Non-pigmented ciliary epithelial cell (primary cell): ENCODE results near the gene PRPF6.

Experiments
- DNase-seq: peaks from one replicate; pipeline ENCODE4 v3.0.0-alpha.2; 2010; ENCODE audit warnings: low read depth

PRPF6 gene

GRCh38 chr20:64035933-64036345 is 55.0 kb downstream of the PRPF6 start, which contains the start of gene C20orf204:
TSS of gene C20orf204 (plus strand) at chr20:64036182. CDS start at chr20:64036324, 142 bp downstream.
- no peak for DNase-seq

GRCh38 chr20:64036346-64037198 is 55.6 kb downstream of the PRPF6 start:
- DNase-seq, result no peak

- no peak for DNase-seq
Observed at GRCh38 chr20:64037199-64037497, 56.2 kb downstream of the PRPF6 start.

DNA sequence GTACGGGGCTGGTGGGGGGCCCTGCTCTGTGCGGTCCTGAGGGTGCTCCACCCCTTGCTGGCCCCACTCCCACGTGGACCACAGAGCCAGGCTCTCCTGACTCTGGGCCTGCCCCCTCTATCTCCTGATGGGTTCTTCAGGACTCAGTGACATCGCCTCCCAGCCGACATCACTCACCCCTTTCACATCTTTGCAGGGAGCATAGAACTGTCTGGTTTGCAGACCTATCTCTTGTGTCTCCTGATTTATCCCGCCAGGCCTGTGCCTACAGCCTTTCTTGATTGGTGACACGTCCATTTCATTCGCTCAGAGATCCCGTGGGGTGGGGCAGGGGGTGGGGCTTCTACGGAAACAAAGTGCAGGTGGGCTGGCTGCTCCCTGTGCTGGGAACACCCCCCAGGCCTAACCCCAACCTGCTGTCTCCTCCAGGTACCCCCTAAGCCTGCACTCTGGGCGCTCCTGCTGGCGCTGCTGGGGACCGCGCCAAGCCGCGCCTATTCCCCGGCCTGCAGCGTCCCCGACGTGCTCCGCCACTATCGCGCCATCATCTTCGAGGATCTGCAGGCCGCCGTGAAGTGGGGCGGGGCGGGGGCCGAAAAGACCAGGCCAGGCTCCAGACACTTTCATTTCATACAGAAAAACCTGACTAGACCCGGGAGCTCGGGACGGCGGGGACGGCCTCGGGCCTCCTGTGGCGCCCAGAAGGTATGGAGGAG is 56.7 kb downstream of the PRPF6 start:
- no peak for DNase-seq

DNA sequence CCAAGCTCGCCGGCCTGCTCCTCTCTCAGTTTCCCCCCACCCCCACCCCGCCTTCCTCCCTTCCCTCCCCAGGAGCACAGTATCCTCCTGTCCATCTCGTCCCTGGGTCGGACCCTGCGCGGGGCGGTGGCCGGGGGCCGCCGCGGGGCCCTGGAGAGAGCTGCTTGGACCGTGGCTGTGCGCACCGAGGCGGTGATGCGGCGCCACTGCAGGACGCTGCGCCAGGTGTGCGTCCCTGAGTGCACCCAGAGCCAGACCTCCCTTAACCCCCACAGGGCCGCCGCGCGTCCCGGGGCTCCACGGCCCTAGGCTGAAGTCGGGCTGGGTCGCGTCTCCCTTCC is 57.3 kb downstream of the PRPF6 start:
- no peak for DNase-seq

DNA sequence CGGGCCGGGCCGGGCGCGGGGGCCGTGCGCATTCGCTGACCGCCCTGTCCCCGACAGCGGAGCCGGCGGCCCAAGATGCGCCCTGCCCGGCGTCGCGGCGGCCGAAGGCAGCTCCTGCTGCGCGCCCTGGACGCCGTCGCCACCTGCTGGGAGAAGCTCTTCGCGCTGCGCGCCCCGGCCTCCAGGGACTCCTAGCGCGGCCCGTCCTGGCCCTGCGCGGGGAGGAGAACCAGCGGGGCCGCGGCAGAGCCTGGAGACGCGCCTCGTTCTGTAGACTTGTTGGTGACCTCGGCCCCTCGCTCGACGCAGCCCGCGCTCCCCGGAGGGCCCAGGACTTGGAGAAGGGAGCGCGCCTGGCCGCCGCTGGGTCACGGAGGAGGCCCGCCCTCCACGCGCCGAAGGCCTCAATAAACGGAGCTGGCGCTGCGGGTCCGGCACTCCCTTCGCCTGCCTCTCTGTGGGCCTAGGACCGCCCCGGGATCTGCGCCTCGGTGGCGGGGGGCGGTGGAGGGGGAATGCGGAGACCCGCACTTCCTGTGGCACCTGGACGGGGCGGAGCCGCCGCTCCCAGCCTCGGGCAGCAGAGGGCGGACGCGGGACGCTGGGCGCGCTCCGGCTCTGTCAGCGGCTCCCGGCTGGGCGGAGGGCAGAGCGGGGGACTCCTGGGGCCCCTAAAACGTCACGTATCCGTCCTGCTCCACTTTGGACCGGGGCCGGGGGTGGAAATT is 57.8 kb downstream of the PRPF6 start:
- DNase-seq, result no peak

DNA sequence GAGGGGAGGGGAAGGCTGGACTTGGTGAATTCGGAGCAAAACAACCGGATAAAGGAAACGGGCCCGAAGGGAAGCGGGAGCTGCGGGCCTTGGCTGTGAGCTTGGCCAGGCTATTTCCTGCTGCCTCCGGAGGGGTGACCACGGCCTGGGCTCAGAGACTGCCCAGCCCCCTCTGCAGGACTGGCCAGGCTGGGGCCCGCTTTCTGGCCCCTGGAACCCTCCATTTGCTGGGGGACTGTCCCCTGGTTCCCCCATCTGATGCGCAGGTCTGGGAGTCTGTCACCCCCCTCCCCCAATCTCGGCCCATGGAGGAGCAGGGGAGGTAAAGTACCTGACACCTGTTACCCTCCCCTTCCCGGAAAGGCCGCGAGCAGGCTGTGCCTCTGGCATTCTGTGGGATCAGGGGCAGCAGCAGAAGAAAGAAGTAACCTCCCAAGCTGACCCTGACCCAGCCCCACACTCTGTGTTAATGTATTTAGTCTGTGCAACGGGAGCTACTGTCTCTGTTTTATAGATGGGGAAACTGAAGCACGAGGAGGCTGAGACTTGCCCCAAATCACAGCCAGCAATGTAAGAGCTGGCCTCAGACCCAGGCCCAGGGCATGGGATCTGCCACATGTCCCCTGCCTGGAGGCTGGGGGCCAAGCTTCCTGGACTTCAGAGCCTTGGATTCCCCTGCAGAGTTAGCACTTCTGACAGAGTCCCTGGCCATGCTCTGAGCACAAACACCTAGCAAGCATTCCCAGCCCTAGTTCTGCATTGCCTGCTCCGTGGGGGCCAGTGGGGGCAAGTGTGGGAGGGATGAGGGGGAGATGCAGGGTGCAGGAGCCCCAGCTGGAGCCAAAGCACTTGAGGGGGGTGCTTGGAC is 58.6 kb downstream of the PRPF6 start:
- DNase-seq, result no peak

GRCh38 chr20:64040231-64041039 is 59.5 kb downstream of the PRPF6 start:
- DNase-seq, result no peak

- no peak for DNase-seq
Observed at GRCh38 chr20:64041040-64041780, 60.3 kb downstream of the PRPF6 start.

GRCh38 chr20:64041781-64042053 is 60.8 kb downstream of the PRPF6 start:
- no peak for DNase-seq

GRCh38 chr20:64042054-64042781 is 61.3 kb downstream of the PRPF6 start:
- no peak for DNase-seq

DNA sequence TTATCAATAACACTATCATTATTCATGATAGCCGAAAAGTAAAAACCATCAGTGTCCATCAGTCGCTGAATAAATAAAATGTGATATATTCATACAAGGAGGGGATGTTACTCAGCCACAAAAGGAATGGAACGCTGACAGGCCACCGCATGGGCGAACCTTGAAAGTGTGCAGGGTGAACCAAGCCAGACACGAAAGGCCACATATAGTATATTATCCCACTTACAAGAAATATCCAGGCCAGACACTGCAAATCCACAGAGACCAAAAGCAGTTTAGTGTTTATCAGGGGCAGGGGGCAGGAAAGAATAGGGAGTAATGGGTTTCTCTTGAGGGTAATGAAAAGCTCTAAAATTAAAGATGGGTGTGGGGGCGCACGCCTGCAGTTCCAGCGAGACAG is 62.8 kb downstream of the PRPF6 start:
- no peak for DNase-seq

DNA sequence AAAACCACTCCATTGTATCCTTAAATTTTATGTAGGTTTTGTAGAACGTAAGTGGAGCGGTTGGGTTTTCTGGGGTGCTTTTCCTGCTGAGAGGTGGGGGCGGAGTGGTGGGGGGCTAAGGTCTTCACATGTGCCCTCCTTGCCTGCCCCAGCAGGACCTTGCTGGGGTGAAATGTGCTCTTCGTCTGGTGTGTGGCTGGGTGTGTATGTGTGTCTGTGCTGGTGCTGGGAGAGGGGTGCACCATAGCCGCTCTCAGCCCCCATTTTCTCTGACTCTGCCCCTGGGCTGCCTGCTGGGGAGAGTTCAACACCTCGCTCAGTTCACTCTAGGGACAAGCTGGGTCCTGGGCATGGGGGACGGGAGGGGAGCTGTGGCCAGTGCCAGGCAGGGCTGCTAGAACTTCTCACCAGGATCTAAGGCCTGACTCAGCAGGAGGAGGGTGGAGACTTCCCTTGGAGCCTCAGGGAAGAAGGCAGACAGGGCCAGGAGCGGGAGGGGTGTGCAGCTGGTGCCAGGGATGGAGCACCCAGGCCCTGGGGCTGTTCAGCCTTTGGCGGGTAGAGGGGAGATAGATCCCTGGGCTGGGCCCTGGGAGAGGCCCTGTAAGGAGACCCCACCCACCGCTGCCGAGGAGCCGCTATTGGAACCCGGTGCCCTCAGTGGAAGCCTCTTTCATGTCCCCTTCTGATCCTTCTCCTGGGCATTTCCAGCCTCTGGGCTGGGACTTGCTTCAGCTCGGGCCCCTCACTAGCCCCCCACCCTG is 63.7 kb downstream of the PRPF6 start:
- DNase-seq, result no peak

DNA sequence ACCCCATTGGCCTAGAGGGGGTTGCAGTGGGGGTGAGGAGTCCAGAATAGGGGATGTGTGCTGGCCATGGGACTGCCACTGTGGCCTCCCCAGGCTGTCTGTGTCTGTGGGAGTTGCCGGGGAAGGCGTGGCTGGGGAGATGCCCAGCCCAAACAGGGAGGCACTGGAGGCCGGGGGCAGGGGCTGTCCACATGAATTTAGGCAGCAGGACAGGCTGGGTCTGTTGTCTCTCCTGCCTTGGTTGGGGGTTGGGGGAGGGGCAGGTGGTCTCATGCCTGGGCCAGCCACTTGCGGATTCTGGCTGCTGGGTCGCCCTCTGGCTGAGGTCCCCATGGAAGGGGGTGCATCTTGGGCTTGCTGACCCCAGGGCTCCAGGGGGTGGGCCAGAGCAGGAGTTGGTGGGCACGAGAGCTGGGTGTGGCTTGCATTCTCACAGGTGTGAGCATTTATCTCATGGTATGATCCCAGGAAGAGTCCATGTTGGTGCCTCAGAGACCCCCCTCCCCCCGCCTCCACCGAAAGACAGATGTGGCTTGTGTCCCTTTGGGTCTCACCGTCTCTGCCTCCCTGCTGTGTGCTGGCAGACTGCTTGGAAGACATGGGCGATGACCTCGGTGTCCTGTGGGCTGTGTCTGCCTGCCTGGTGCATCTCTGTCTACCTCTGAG is 64.5 kb downstream of the PRPF6 start:
- no peak for DNase-seq

DNA sequence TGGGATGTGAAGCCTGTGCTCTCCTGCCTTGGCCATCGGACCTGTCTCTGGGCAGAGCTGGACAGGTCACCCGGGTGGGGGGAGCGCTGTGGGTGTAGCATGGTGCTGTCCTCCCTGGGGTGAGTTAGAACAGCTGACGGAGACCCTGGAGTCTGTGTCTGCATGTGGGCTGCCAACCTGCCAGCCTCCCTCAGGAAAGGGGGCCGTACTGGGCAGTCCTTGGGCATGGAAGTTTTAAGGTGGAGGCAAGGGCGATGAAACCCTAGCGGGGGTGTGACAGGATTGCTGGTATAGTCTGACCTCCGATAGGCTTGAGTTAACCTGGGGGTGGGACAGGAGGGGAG is 66.1 kb downstream of the PRPF6 start:
- no peak for DNase-seq

- no peak for DNase-seq
Observed at GRCh38 chr20:64047968-64048401, 67.1 kb downstream of the PRPF6 start.

DNA sequence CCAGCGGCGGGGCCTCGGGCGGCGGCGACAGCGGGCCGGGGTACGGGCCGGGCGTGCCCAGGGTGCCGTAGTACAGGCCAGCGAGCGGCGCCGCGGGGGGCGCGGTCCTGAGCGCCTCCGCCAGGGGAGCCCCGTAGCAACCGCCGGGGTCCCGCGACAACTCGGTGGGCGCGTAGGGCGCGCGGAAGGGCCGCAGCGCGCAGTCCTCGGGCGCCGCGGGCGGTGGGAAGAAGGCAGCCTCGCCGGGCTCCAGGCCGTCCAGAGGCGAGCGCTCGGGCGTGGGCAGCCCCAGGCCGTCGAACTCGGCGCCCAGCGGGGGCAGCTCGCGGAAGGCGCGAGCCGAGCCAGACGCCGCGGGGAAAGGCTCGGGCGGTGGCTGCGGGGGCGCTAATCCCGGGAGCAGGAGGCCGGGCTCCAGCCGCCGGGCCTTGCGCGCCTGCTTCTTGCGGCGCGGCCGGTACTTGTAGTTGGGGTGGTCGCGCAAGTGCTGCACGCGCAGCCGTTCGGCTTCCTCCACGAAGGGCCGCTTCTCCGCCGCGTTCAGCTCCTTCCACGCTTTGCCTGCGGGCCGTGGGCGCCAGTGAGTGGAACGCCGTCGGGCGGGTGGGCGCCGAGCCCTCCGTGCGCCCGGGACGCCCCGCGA is 67.6 kb downstream of the PRPF6 start:
- DNase-seq, result no peak
